ENCODE measurements around the gene EMX2.

Gene EMX2

GRCh38 chr10:117555017-117555416 lies 12.5 kb downstream of the EMX2 start:
- no peak overlapping the region for H2AFZ ChIP-seq (ENCODE audit: low read length)
- no peaks in the 10 kb centered on the region for H3K9me2 ChIP-seq (ENCODE audit: low read depth, low read length)
- no peaks in the 10 kb centered on the region for H4K20me1 ChIP-seq (ENCODE audit: insufficient read depth, low read length)
- H3F3A ChIP-seq (ENCODE audit: insufficient read depth, low read length) = no peaks in the 10 kb centered on the region
- H3K27ac ChIP-seq (ENCODE audit: low read depth, low read length, poor library complexity, severe bottlenecking) = no peak overlapping the region
- TF ChIP-seq EZH2 (IDR thresholded peaks at IDR 0.05; ENCODE audit: borderline replicate concordance, low read length) (no peak), CTCF (IDR thresholded peaks at IDR 0.05; ENCODE audit: low read length) (no peak)
- no peaks in the 10 kb centered on the region for H3K9me3 ChIP-seq (ENCODE audit: low read length)
- no peak overlapping the region for H3K4me2 ChIP-seq (ENCODE audit: low read length)
- H3K4me3 ChIP-seq (ENCODE audit: low read depth, low read length, poor library complexity, severe bottlenecking) = no peak overlapping the region
- H3K36me3 ChIP-seq (ENCODE audit: insufficient read depth, low read length) = no peaks in the 10 kb centered on the region
- no peaks in the 10 kb centered on the region for H3K4me1 ChIP-seq (ENCODE audit: insufficient read depth, low read length, severe bottlenecking)
- H3K27me3 ChIP-seq (ENCODE audit: insufficient read depth, low read length) = no peaks in the 10 kb centered on the region
- no peaks in the 10 kb centered on the region for H3K79me2 ChIP-seq (ENCODE audit: insufficient read depth, low read length)
- no peak overlapping the region for H3K9ac ChIP-seq (ENCODE audit: low read length)

DNA sequence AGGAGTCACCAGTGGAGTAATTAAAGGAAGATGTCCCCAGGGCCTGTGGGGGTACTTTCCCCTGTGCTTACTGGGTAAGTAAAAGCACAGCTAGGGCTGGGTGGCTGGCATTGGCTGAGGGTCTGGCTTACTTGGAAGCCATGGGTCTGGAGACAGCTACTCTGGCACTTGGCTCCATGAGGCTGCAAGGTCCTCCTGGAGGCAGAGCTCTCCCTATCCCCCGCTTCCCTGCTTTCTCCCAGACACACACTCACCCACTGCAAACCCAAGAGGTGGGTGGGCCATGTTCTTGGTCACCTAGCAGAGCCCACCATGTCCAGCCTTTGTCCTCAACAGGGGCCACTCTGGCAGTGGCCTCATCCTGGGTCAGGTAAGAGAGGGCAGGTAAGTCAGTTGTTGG lies 13.3 kb downstream of the EMX2 start:
- no peak overlapping the region for H3K4me2 ChIP-seq (ENCODE audit: low read length)
- no peak overlapping the region for H3K27ac ChIP-seq (ENCODE audit: low read depth, low read length, poor library complexity, severe bottlenecking)
- H3K4me1 ChIP-seq (ENCODE audit: insufficient read depth, low read length, severe bottlenecking) = no peaks in the 10 kb centered on the region
- H3K36me3 ChIP-seq (ENCODE audit: insufficient read depth, low read length) = no peaks in the 10 kb centered on the region
- no peaks in the 10 kb centered on the region for H3K9me2 ChIP-seq (ENCODE audit: low read depth, low read length)
- no peak overlapping the region for H3K9ac ChIP-seq (ENCODE audit: low read length)
- H3K79me2 ChIP-seq (ENCODE audit: insufficient read depth, low read length) = no peaks in the 10 kb centered on the region
- no peak overlapping the region for H3K4me3 ChIP-seq (ENCODE audit: low read depth, low read length, poor library complexity, severe bottlenecking)
- no peak for TF ChIP-seq CTCF (IDR thresholded peaks at IDR 0.05; ENCODE audit: low read length)
- TF ChIP-seq EZH2 (IDR thresholded peaks at IDR 0.05; ENCODE audit: borderline replicate concordance, low read length) = no peak
- no peaks in the 10 kb centered on the region for H3K9me3 ChIP-seq (ENCODE audit: low read length)
- no peaks in the 10 kb centered on the region for H3K27me3 ChIP-seq (ENCODE audit: insufficient read depth, low read length)
- H2AFZ ChIP-seq (ENCODE audit: low read length) = no peak overlapping the region
- H4K20me1 ChIP-seq (ENCODE audit: insufficient read depth, low read length) = no peaks in the 10 kb centered on the region
- H3F3A ChIP-seq (ENCODE audit: insufficient read depth, low read length) = no peaks in the 10 kb centered on the region

GRCh38 chr10:117556356-117556755 lies 13.8 kb downstream of the EMX2 start:
- H3K27me3 ChIP-seq (ENCODE audit: insufficient read depth, low read length) = no peaks in the 10 kb centered on the region
- H3K4me2 ChIP-seq (ENCODE audit: low read length) = no peak overlapping the region
- H3K9me2 ChIP-seq (ENCODE audit: low read depth, low read length) = no peaks in the 10 kb centered on the region
- H3F3A ChIP-seq (ENCODE audit: insufficient read depth, low read length) = no peaks in the 10 kb centered on the region
- H4K20me1 ChIP-seq (ENCODE audit: insufficient read depth, low read length) = no peaks in the 10 kb centered on the region
- no peak for TF ChIP-seq CTCF (IDR thresholded peaks at IDR 0.05; ENCODE audit: low read length)
- no peak overlapping the region for H3K4me3 ChIP-seq (ENCODE audit: low read depth, low read length, poor library complexity, severe bottlenecking)
- H3K79me2 ChIP-seq (ENCODE audit: insufficient read depth, low read length) = no peaks in the 10 kb centered on the region
- no peaks in the 10 kb centered on the region for H3K4me1 ChIP-seq (ENCODE audit: insufficient read depth, low read length, severe bottlenecking)
- H3K27ac ChIP-seq (ENCODE audit: low read depth, low read length, poor library complexity, severe bottlenecking) = no peak overlapping the region
- no peaks in the 10 kb centered on the region for H3K36me3 ChIP-seq (ENCODE audit: insufficient read depth, low read length)
- no peak overlapping the region for H3K9ac ChIP-seq (ENCODE audit: low read length)
- no peak overlapping the region for H2AFZ ChIP-seq (ENCODE audit: low read length)
- H3K9me3 ChIP-seq (ENCODE audit: low read length) = no peaks in the 10 kb centered on the region

All from OCI-LY1 (cell line).